A673 (cell line): Measurements from ENCODE around the gene CLEC12A.

ENCODE experiments used
- CTCF ChIP-seq: fragments of 300-800, 200-600 bp; sonication (generic); conservative IDR thresholded peaks from 2 replicates; pipeline ENCODE4 v1.5.1; 2017; ENCODE audit warnings: low read depth, mild to moderate bottlenecking, antibody characterized with exemption, low read length, moderate library complexity, mixed read lengths
- EZH2 ChIP-seq: fragments of 200-600 bp; sonication (generic); IDR thresholded peaks from 2 replicates; pipeline ENCODE4 v1.6.1; 2017; ENCODE audit warnings: borderline replicate concordance, low read depth, mild to moderate bottlenecking, mixed read lengths, antibody characterized with exemption, low read length; ENCODE audit not compliant: poor library complexity, severe bottlenecking

GRCh38 chr12:10001171-10001776 is 30.1 kb downstream of the CLEC12A start:
- no peak for TF ChIP-seq CTCF
- TF ChIP-seq EZH2 = no peak
